K562 (cell line): Measurements from ENCODE around the gene ADIPOQ.

Source experiments
- CBFB ChIP-seq: sonication (generic); formaldehyde crosslinking; IDR thresholded peaks from 2 replicates; pipeline ENCODE4 v1.4.0; 2020; ENCODE audit warnings: mild to moderate bottlenecking, missing genetic modification reagents
- EGR1 ChIP-seq: fragments of 450-650 bp; conservative IDR thresholded peaks from 2 replicates; pipeline ENCODE4 v1.6.1; 2017; ENCODE audit warnings: mild to moderate bottlenecking
- EP300 ChIP-seq: IDR thresholded peaks from 2 replicates; pipeline ENCODE4 v1.6.1; 2012; ENCODE audit warnings: low read length, improper control_type of control experiment
- ERF ChIP-seq: fragments of 450-650 bp; formaldehyde crosslinking; IDR thresholded peaks from 2 replicates; pipeline ENCODE4 v1.4.0; 2020; ENCODE audit warnings: mild to moderate bottlenecking, mixed read lengths
- RNF2 ChIP-seq: sonication (generic); IDR thresholded peaks from 2 replicates; pipeline ENCODE4 v1.6.1; 2016
- TAF1 ChIP-seq: IDR thresholded peaks from 2 replicates; pipeline ENCODE4 v1.6.1; 2011; ENCODE audit warnings: mild to moderate bottlenecking, low read length, moderate library complexity; ENCODE audit not compliant: insufficient read depth, control insufficient read depth, severe bottlenecking; ENCODE audit errors: extremely low read depth
- ZBTB43 ChIP-seq: sonication (generic); formaldehyde crosslinking; IDR thresholded peaks from 2 replicates; pipeline ENCODE4 v1.8.0; 2023; ENCODE audit warnings: mild to moderate bottlenecking, missing genetic modification reagents
- ZNF165 ChIP-seq: fragments of 250-450 bp; sonication (Bioruptor Pico); IDR thresholded peaks from 2 replicates; pipeline ENCODE4 v1.4.0; 2020; ENCODE audit warnings: borderline replicate concordance

- no peak for TF ChIP-seq TAF1
- TF ChIP-seq ZNF165 (CRISPR knock-in tag): no peak
- TF ChIP-seq EGR1: no peak
- TF ChIP-seq EP300: no peak
- no peak for TF ChIP-seq CBFB (CRISPR knock-in tag)
- TF ChIP-seq RNF2: no peak
- TF ChIP-seq ZBTB43 (CRISPR knock-in tag): no peak
- no peak for TF ChIP-seq ERF (CRISPR knock-in tag)
These were observed 42.2 kb upstream of the ADIPOQ start for GRCh38 chr3:186800285-186800684.
